Vagina (tissue), 2 donors: ENCODE results near the gene HM13. TPM values are rescaled to one million over a fixed set of nuclear protein-coding genes. Genes with fewer than 3 reads are reported as not detected.

Experiments used
- DNase-seq, 2 donors: peaks; one replicate each; pipeline ENCODE4 v3.0.0-alpha.2; 2017; ENCODE audit errors: extremely low spot score in 2 of 2
- H3K27ac ChIP-seq: fragments of 200-600 bp; sonication (generic); one replicate; pipeline ENCODE4 v1.5.1; 2019
- H3K27me3 ChIP-seq: fragments of 200-600 bp; sonication (generic); one replicate; pipeline ENCODE4 v1.5.1; 2019
- H3K36me3 ChIP-seq, 2 donors: fragments of 200-600 bp; sonication (generic); one replicate each; pipeline ENCODE4 v1.5.1; 2017 to 2019
- H3K4me1 ChIP-seq: fragments of 200-600 bp; sonication (generic); one replicate; pipeline ENCODE4 v1.5.1; 2019
- H3K4me3 ChIP-seq, 2 donors: fragments of 200-600 bp; sonication (generic); 1 replicate in 1 of 2; 2 replicates in 1 of 2; pipeline ENCODE4 v1.5.1; 2016 to 2019
- H3K9me3 ChIP-seq: fragments of 200-600 bp; sonication (generic); one replicate; pipeline ENCODE4 v1.5.1; 2019
- CTCF ChIP-seq, 3 experiments: fragments of 450-650 bp in 2 of 3; fragments of 200-600 bp in 1 of 3; sonication (generic) in 1 of 3; IDR thresholded peaks; one replicate each; pipeline ENCODE4 v1.5.1; 2017 to 2019; ENCODE audit warnings: antibody characterized with exemption in 3 of 3, mild to moderate bottlenecking in 2 of 3, moderate library complexity in 2 of 3
- POLR2A ChIP-seq, 2 donors: fragments of 450-650 bp; IDR thresholded peaks; one replicate each; pipeline ENCODE4 v1.6.1; 2017; ENCODE audit warnings: antibody characterized with exemption in 2 of 2, mild to moderate bottlenecking in 2 of 2, moderate library complexity in 2 of 2
- POLR2AphosphoS5 ChIP-seq, 2 donors: sonication (generic); formaldehyde crosslinking; IDR thresholded peaks; one replicate each; pipeline ENCODE4 v1.9.0; 2017; ENCODE audit warnings: antibody characterized with exemption in 2 of 2, mild to moderate bottlenecking in 2 of 2, low read depth in 1 of 2; ENCODE audit not compliant: insufficient read depth in 1 of 2
- intact Hi-C: fragments of 100-400 bp; cut with DNase I; formaldehyde crosslinking; loops from one replicate; pipeline ENCODE4 v1.15.1; 2023
- total RNA-seq: library from RNA; depleted of rRNA; stranded (reverse); fragments of >200 nt; gene quantifications from one replicate; pipeline ENCODE4 v1.2.3, GENCODE V29; 2016

HM13 gene
- total RNA-seq, 1 donor from 2014 or later = 77.8 TPM

- Histone ChIP-seq H3K36me3 (peaks cover 0 to 43% of the 10 kb centered on the region in 2 donors), H3K27ac (peak overlapping the region; percentile 51), H3K4me3 (no peak overlapping the region), H3K27me3 (no peaks in the 10 kb centered on the region), H3K4me1 (peaks cover 27% of the 10 kb centered on the region), H3K9me3 (no peaks in the 10 kb centered on the region)
- TF ChIP-seq CTCF (IDR thresholded peaks at IDR 0.05) = peak; percentile 54 to 85 (median 78)
- no peak for TF ChIP-seq POLR2A (IDR thresholded peaks at IDR 0.05)
- intact Hi-C loops = no loop called here
- DNase-seq = no peak
Observed at GRCh38 chr20:31560094-31560745, 46.0 kb downstream of the HM13 start.

- Histone ChIP-seq H3K4me1 (peaks cover 27% of the 10 kb centered on the region), H3K27ac (peak overlapping the region; percentile 51), H3K4me3 (no peak overlapping the region), H3K27me3 (no peaks in the 10 kb centered on the region), H3K36me3 (peaks cover 0 to 47% of the 10 kb centered on the region in 2 donors), H3K9me3 (no peaks in the 10 kb centered on the region)
- DNase-seq = no peak
- TF ChIP-seq CTCF (IDR thresholded peaks at IDR 0.05) (no peak), POLR2AphosphoS5 (IDR thresholded peaks at IDR 0.05; ENCODE audit: insufficient read depth in 1 of 2, low read depth in 1 of 2) (peak in 1 of 2 donors; percentile 51)
- intact Hi-C loops = no loop called here
Observed at GRCh38 chr20:31560746-31561598, 46.7 kb downstream of the HM13 start.

- DNase-seq = no peak
- H3K4me1 ChIP-seq = peaks cover 36% of the 10 kb centered on the region
- H3K4me3 ChIP-seq = no peak overlapping the region
- no peak for TF ChIP-seq POLR2AphosphoS5 (IDR thresholded peaks at IDR 0.05; ENCODE audit: insufficient read depth in 1 of 2, low read depth in 1 of 2)
- no peak overlapping the region for H3K27ac ChIP-seq
- intact Hi-C loops = no loop called here
- H3K27me3 ChIP-seq = no peaks in the 10 kb centered on the region
- peaks cover 0 to 53% of the 10 kb centered on the region in 2 donors for H3K36me3 ChIP-seq
- no peaks in the 10 kb centered on the region for H3K9me3 ChIP-seq
Observed at GRCh38 chr20:31562241-31562640, 48.0 kb downstream of the HM13 start.

- TF ChIP-seq CTCF (IDR thresholded peaks at IDR 0.05) (no peak), POLR2AphosphoS5 (IDR thresholded peaks at IDR 0.05; ENCODE audit: insufficient read depth in 1 of 2, low read depth in 1 of 2) (no peak), POLR2A (IDR thresholded peaks at IDR 0.05) (no peak)
- DNase-seq = no peak
- no peaks in the 10 kb centered on the region for H3K9me3 ChIP-seq
- H3K4me3 ChIP-seq = no peak overlapping the region
- intact Hi-C loops = no loop called here
- peaks cover 0 to 49% of the 10 kb centered on the region in 2 donors for H3K36me3 ChIP-seq
- H3K4me1 ChIP-seq = peaks cover 37% of the 10 kb centered on the region
- H3K27ac ChIP-seq = no peak overlapping the region
- H3K27me3 ChIP-seq = no peaks in the 10 kb centered on the region
Observed at GRCh38 chr20:31564284-31564683, 50.0 kb downstream of the HM13 start.

- Histone ChIP-seq H3K4me3 (no peak overlapping the region), H3K27me3 (no peaks in the 10 kb centered on the region), H3K9me3 (no peaks in the 10 kb centered on the region), H3K27ac (peak overlapping the region; percentile 53), H3K4me1 (peaks cover 41% of the 10 kb centered on the region), H3K36me3 (peaks cover 0 to 46% of the 10 kb centered on the region in 2 donors)
- no peak for TF ChIP-seq POLR2A (IDR thresholded peaks at IDR 0.05)
- DNase-seq = no peak
- intact Hi-C loops = no loop called here
Observed at GRCh38 chr20:31565699-31566318, 51.6 kb downstream of the HM13 start.
